HepG2 (cell line): ENCODE data around the gene NUTF2. TPM values are rescaled to one million over a fixed set of nuclear protein-coding genes. Genes with fewer than 3 reads are reported as not detected.

Experiments used
- ASH2L ChIP-seq: fragments of 300-600, 200-600 bp; sonication (generic); IDR thresholded peaks from 2 replicates; pipeline ENCODE4 v1.7.0; 2017; ENCODE audit warnings: low read depth, mild to moderate bottlenecking, moderate library complexity, mixed read lengths, low read length; ENCODE audit not compliant: insufficient read length
- CSRNP1 ChIP-seq: sonication (generic); formaldehyde crosslinking; IDR thresholded peaks from 2 replicates; pipeline ENCODE4 v1.8.1; 2023; ENCODE audit warnings: mild to moderate bottlenecking, missing genetic modification reagents
- DNMT3B ChIP-seq: conservative IDR thresholded peaks from 2 replicates; pipeline ENCODE4 v1.6.1; 2016; ENCODE audit warnings: missing biosample characterization, control low read depth
- HIC2 ChIP-seq: sonication (generic); formaldehyde crosslinking; IDR thresholded peaks from 2 replicates; pipeline ENCODE4 v1.9.0; 2022; ENCODE audit warnings: low read depth, missing genetic modification reagents
- IKZF5 ChIP-seq: IDR thresholded peaks from 2 replicates; pipeline ENCODE4 v1.6.1; 2018; ENCODE audit warnings: missing genetic modification reagents, mild to moderate bottlenecking, missing compliant biosample characterization
- JDP2 ChIP-seq: sonication (generic); formaldehyde crosslinking; IDR thresholded peaks from 2 replicates; pipeline ENCODE4 v1.8.1; 2022; ENCODE audit warnings: missing genetic modification reagents, borderline replicate concordance
- MAX ChIP-seq: IDR thresholded peaks from 2 replicates; pipeline ENCODE4 v1.6.1; 2012; ENCODE audit warnings: inconsistent platforms
- PREB ChIP-seq: sonication (generic); formaldehyde crosslinking; IDR thresholded peaks from 2 replicates; pipeline ENCODE4 v1.4.0; 2020; ENCODE audit warnings: missing genetic modification reagents
- RERE ChIP-seq: IDR thresholded peaks from 2 replicates; pipeline ENCODE4 v1.6.1; 2016; ENCODE audit warnings: low read depth, missing genetic modification reagents, missing compliant biosample characterization
- RXRB ChIP-seq: IDR thresholded peaks from 2 replicates; pipeline ENCODE4 v1.6.1; 2016; ENCODE audit warnings: borderline replicate concordance, missing genetic modification reagents, missing compliant biosample characterization
- SIN3B ChIP-seq: fragments of 150-350 bp; IDR thresholded peaks from 2 replicates; pipeline ENCODE4 v1.6.1; 2014; ENCODE audit warnings: low read length
- YY1 ChIP-seq: IDR thresholded peaks from 2 replicates; pipeline ENCODE4 v1.6.1; 2011; ENCODE audit warnings: low read length, low read depth, moderate library complexity, mild to moderate bottlenecking; ENCODE audit not compliant: insufficient read depth, insufficient replicate concordance
- ZNF329 ChIP-seq: sonication (generic); formaldehyde crosslinking; IDR thresholded peaks from 2 replicates; pipeline ENCODE4 v1.9.0; 2021; ENCODE audit warnings: low read depth, mild to moderate bottlenecking, missing genetic modification reagents
- ZNF451 ChIP-seq: sonication (generic); formaldehyde crosslinking; IDR thresholded peaks from 2 replicates; pipeline ENCODE4 v1.5.0; 2020; ENCODE audit warnings: mild to moderate bottlenecking, missing genetic modification reagents
- ZNF605 ChIP-seq: sonication (generic); formaldehyde crosslinking; IDR thresholded peaks from 2 replicates; pipeline ENCODE4 v1.8.0; 2022; ENCODE audit warnings: mild to moderate bottlenecking, missing genetic modification reagents
- ZNF777 ChIP-seq: sonication (generic); formaldehyde crosslinking; IDR thresholded peaks from 2 replicates; pipeline ENCODE4 v1.4.0; 2020; ENCODE audit warnings: missing genetic modification reagents
- ZSCAN25 ChIP-seq: sonication (generic); formaldehyde crosslinking; IDR thresholded peaks from 2 replicates; pipeline ENCODE4 v1.8.0; 2022; ENCODE audit warnings: mild to moderate bottlenecking, missing genetic modification reagents
- polyA plus RNA-seq, 8 experiments: library from polyadenylated mRNA; depleted of rRNA in 3 of 8; stranded (reverse) in 7 of 8; unstranded in 1 of 8; fragments of >200 nt; fragmentation: Illumina TruSeq in 4 of 8; extraction: Trizol in 4 of 8; gene quantifications; 2 replicates each; pipeline versions ENCODE4 v1.2.1 to v1.2.3, GENCODE V29; 2011 to 2016; ENCODE audit warnings: low read depth in 4 of 8, missing spikeins in 1 of 8, mixed read lengths in 1 of 8; ENCODE audit not compliant: insufficient read depth in 1 of 8
- total RNA-seq, 5 experiments: library from RNA; depleted of rRNA; stranded (reverse); fragments of >200 nt; fragmentation: Illumina TruSeq; extraction: Trizol; gene quantifications; 2 replicates each; pipeline ENCODE4 v1.2.3, GENCODE V29; 2016; ENCODE audit warnings: low read depth in 1 of 5

The NUTF2 gene
- total and polyA plus RNA-seq, 2 of the 13 experiments (the other 11 are each of a cell fraction or from before 2014, with no cell fraction given) = 168 to 214 TPM

- TF ChIP-seq RXRB = peak; percentile 32
- no peak; the same call in 1 of the 2 replicates for TF ChIP-seq CSRNP1 (CRISPR knock-in tag)
- peak; percentile 62; the same call in 1 of the 2 replicates for TF ChIP-seq ZNF451 (CRISPR knock-in tag)
- peak; percentile 73 for TF ChIP-seq ZNF605 (CRISPR knock-in tag)
- TF ChIP-seq MAX = peak; percentile 87
- no peak for TF ChIP-seq RERE (CRISPR knock-in tag)
- TF ChIP-seq ASH2L = peak; percentile 26
- no peak for TF ChIP-seq PREB
- TF ChIP-seq DNMT3B (CRISPR knock-in tag) = no peak
- peak; percentile 84 for TF ChIP-seq ZSCAN25 (CRISPR knock-in tag)
- peak; percentile 77 for TF ChIP-seq YY1
- peak; percentile 97 for TF ChIP-seq ZNF777 (CRISPR knock-in tag)
- 0 out of 2 replicates have a peak, but pooled peaks have one; percentile 70 for TF ChIP-seq IKZF5 (CRISPR knock-in tag)
- peak; percentile 59; the same call in 1 of the 2 replicates for TF ChIP-seq JDP2 (CRISPR knock-in tag)
- peak; percentile 44 for TF ChIP-seq HIC2 (CRISPR knock-in tag)
- no peak for TF ChIP-seq SIN3B
- TF ChIP-seq ZNF329 (CRISPR knock-in tag) = peak; percentile 7; the same call in 1 of the 2 replicates
Measured at GRCh38 chr16:67842509-67843342, 4.0 kb upstream of the NUTF2 start (continued).
